HG03565 (cell line): ENCODE measurements around the gene HNRNPA0.
"Not testable (repeated sequence)": the region's sequence is repeated elsewhere in the genome, so short reads cannot be mapped to it uniquely, and the experiment has no call there.

Experiments
- ATAC-seq: cut with Tn5 transposase; IDR thresholded peaks from one replicate; pipeline ENCODE4 v1.9.1; 2021; ENCODE audit warnings: mild to moderate bottlenecking, moderate library complexity; ENCODE audit not compliant: unreplicated experiment

HNRNPA0 gene

DNA sequence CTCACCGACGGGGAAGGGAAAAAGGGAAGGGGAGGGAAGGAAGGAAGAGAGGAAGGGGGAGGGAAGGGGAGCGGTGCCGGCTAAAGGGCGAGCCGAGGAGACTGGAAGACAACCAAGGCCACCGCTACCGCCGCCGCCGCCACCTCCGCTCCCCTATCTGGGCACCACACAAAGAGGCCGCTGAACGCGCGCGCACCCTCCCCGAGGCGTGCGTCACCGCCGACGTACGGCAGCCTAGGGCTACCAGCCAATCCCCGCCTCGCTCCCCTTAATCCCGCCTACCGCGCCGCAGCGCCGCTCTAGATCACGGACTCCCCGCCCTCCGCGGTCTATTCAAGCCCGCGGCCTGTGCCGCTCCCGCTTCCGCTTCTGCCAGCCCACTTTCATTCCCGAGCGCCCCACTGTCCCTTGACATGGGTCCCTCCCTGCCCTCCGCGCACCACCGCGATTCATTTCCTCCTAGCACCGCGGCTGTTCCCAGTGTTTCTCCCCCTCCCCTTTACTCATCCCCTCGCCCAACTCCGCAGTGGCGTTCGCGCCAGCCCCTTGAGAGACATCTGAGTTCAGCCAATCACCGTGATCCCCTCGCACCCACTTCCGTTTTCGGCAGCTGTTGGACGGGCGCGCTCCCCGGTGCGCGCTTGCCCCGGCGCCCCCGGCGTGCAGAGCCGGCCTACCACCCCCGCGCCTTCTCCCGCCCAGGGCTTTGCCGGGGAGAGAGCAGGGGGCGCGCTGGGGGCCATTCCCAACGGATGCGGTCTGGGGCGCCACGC is at the start of gene HNRNPA0:
HNRNPA0 (minus strand) TSS at position 176 of the 773 bp plus-strand sequence. CDS start 297 bp downstream, outside the sequence.
- ATAC-seq = peak; percentile 71

DNA sequence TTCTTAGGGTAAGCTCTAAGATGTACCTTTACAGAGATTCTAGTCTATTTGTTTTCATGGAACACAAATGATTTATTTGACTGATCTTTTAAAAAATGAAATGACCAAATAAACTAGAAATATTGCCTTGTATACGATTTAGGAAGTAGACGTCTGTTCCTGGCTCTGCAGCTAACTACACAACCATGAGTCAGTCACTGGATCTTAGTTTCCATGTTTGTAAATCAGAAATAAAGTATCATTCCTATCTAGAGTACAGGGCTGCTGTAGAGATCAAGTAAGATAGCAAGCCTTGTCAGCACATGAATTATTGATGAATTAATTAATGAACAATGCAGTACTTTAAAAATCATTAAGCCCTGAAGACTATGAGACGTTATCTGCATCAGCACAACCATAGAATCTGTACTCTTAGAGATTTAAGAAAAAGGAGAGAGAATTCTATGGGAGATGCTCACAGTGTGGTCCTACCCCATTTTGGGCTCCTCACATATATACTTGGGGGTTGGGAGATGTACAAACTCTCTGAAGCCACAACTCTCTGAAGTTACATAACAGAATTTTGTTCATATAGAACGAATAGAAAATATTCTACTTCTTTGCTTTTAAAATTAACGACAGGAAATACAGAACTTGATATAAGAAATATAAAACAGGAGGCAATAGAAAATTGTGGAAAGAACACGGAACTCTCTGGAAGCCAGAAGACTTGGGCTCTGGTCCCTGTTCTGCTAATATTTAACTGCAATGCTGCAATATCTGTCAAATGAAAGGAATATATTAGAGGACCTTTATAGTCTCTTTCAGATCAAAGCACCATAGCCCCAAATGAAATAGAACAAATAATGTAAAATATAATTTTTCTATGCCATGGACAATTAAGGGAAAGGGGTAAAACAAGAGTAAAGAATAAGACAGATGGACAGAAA is 48.4 kb upstream of the HNRNPA0 start:
- no peak for ATAC-seq

DNA sequence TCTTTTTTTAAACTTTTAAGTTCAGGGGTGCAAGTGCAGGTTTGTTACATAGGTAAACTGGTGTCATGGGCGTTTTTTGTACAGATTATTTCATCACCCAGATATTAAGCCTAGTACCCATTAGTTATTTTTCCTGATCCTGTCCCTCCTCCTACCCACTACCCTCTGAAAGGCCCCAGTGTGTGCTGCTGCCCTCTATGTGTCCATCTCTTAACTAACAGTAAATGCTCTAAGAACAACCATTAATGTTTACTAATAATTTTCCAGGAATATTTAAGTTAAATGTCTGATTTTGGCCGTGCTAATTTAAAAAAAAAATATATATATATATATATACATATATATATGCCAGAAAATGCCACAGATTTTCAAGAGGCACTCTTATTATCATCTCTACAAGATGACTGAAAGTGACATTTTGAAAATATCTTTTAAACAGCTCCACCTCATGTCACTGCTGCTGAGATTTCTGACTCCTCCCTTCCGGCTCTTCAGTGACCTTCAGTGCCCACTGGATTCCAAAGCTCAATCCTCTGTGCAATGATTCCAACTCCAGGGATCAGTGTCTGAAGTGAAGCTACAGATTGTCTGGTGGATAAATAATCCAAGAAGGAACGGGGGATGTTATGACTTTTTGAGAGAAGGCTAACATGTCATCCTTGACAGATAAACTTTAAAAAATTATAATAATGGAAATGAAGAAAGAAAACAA is 46.7 kb upstream of the HNRNPA0 start:
- ATAC-seq = no peak

- ATAC-seq = no peak
These were observed 42.1 kb upstream of the HNRNPA0 start for GRCh38 chr5:137796279-137796678.

DNA sequence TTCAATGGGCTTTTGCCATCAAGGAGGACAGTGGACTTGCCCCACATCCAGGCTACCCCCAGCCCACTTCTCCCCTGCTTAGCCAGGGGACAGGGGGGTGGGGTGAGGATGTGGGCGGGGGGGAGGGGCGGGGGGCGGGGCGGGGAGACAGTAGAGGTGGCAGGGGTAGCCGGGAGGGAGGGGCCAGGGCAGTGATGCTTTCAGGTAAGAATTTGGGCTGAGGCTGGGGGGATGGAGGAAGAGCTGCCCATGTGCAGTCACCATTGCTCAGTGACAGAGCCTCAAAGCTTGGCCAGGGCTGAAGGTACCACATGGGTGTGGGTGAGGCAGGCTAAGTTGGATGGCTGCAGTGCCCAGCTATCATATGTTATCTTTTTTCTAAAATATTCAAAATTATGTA is 40.7 kb upstream of the HNRNPA0 start:
- ATAC-seq = no peak

DNA sequence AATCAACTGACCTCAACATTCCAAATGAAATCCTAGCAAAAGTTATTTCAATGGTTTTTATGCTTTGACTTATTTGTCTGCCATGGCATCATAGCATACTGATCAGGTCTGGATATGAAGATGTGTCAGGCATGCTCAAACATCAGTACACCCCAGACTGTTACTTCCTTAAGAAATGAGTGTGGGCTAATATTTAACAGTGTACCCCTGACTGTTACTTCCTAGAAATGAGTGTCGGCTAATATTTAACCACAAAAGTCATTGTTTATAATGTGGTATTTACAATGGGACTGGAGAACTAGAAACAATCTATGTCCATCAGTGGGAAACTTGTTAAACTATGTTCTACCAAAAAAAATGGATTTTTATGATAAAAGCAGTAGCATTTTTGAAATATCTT is 38.1 kb upstream of the HNRNPA0 start:
- ATAC-seq = no peak

- no peak for ATAC-seq
These were observed 37.6 kb upstream of the HNRNPA0 start for GRCh38 chr5:137791799-137792198.

DNA sequence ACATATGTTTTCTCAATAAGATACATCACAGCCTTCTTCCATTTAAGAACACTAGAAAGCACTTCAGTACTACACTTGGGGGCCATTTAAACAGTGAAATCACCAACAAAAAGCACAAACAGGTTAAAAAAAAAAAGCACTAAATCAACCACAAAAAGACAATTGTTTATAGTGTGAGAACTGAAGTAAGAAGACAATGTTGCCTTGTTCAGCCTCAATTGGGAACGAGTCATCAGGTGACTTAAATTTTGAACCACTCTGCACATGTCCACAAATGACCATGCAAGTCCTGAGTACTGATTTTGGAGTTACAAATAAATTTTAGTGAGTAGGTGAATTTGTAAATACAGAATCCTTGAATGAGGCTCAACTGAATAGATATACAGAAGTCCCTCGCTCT is 37.2 kb upstream of the HNRNPA0 start:
- no peak for ATAC-seq

DNA sequence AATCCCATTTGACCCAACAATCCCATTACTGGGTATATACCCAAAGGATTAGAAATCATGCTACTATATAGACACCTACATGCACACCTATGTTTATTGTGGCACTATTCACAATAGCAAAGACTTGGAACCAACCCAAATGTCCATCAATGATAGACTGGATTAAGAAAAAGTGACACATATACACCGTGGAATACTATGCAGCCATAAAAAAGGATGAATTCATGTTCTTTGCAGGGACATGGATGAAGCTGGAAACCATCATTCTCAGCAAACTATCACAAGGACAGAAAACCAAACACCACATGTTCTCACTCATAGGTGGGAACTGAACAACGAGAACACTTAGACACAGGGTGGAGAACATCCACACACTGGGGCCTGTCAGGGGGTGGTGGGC is 34.4 kb upstream of the HNRNPA0 start:
- ATAC-seq = not testable (repeated sequence)

GRCh38 chr5:137782984-137783536 is 28.9 kb upstream of the HNRNPA0 start:
- no peak for ATAC-seq

GRCh38 chr5:137782055-137782454 is 27.9 kb upstream of the HNRNPA0 start:
- no peak for ATAC-seq

DNA sequence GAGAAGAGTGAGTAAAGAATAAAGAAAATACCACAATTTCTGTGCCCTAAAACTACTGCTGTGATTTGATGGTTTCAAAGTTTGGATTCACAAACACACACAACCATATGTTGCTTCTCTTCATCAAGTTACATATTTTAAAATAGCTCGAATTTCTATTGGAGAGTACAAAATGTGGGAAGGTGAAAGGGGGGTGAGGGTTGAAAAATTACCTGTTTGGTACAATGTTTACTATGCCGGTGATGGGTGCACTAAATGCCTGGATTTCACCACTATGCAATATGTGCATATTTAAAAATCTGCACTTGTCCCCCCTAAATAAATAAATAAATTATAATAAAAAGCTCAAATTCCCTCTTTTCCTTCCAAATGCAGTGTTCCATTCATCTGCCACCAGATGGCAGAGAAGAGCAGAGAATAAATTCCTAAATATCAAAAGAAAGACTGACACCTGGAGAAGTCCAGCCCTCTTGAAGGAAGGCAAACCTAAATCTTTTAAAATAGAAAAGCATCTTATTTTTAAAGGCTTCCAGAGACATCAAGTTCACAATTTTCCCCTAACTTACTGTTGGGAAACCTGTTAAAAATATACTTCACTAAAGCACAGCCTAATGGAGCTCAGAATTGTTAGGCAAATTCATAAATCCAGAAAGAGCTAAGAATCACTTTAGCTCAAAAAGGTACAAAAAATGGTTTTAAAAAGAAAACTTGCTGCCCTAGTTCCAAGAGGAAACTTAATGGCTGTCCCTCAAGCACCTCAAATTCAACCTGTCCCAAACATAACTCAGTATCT is 24.8 kb upstream of the HNRNPA0 start:
- no peak for ATAC-seq

GRCh38 chr5:137767937-137768336 is 13.8 kb upstream of the HNRNPA0 start:
- ATAC-seq = not testable (repeated sequence)

GRCh38 chr5:137761566-137761965 is 7.4 kb upstream of the HNRNPA0 start:
- ATAC-seq = no peak

DNA sequence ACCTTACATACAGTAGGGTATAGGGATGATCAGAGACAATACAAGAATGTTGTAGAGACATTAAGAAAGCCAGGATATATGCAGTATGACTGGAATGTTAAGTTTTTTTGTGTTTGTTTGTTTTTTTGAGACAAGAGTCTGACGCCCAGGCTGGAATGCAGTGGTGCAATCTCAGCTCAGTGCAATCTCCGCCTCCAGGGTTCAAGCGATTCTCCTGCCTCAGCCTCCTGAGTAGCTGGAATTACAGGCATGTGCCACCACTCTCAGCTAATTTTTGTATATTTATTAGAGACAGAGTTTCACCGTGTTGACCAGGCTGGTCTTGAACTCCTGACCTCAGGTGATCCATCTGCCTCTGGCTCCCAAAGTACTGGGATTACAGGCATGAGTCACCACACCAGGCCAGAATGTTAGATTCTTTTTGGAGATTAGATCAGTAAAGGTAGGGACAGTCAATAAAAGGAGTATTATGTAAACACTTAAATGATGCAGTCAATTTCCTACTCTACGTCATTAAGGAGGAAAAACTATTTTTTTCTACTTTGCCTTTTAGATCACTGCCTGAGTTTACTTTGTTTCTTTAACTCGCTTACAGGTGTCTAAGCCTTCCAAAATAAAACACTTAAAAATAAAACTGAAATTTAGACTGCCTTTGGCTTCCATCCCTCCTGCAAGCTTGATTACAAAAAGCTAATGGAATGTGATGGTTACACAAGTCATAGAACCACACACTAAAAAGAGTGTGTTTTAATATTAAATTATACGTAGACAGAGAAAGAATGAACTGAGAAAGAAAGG is 6.8 kb upstream of the HNRNPA0 start:
- no peak for ATAC-seq

GRCh38 chr5:137760294-137760693 is 6.1 kb upstream of the HNRNPA0 start:
- no peak for ATAC-seq

GRCh38 chr5:137758715-137759306 is 4.6 kb upstream of the HNRNPA0 start:
- peak; percentile 47 for ATAC-seq

GRCh38 chr5:137758121-137758520 is 4.0 kb upstream of the HNRNPA0 start:
- no peak for ATAC-seq

- ATAC-seq = no peak
These were observed 3.5 kb upstream of the HNRNPA0 start for GRCh38 chr5:137757634-137758033.
